ENCODE measurements around the gene FLOT2.
"Not testable (repeated sequence)": the region's sequence is repeated elsewhere in the genome, so short reads cannot be mapped to it uniquely, and the experiment has no call there.

DNA sequence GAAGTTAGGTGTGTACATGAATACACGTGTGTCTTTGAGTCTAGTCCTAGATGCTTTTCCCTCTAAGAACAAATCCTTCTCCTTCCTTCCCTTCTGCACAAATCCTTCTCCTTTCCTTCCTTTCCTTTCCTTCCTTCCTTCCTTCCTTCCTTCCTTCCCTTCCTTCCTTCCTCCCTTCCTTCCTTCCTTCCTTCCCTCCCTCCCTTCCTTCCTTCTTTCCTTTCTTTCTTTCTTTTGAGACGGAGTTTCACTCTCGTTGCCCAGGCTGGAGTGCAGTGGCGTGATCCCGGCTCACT is 6.0 kb upstream of the FLOT2 start:
- TF ChIP-seq, protein P1, sequence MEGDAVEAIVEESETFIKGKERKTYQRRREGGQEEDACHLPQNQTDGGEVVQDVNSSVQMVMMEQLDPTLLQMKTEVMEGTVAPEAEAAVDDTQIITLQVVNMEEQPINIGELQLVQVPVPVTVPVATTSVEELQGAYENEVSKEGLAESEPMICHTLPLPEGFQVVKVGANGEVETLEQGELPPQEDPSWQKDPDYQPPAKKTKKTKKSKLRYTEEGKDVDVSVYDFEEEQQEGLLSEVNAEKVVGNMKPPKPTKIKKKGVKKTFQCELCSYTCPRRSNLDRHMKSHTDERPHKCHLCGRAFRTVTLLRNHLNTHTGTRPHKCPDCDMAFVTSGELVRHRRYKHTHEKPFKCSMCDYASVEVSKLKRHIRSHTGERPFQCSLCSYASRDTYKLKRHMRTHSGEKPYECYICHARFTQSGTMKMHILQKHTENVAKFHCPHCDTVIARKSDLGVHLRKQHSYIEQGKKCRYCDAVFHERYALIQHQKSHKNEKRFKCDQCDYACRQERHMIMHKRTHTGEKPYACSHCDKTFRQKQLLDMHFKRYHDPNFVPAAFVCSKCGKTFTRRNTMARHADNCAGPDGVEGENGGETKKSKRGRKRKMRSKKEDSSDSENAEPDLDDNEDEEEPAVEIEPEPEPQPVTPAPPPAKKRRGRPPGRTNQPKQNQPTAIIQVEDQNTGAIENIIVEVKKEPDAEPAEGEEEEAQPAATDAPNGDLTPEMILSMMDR (conservative IDR thresholded peaks at IDR 0.05): not testable (repeated sequence)
- not testable (repeated sequence) for TF ChIP-seq ZFX (IDR thresholded peaks at IDR 0.05)
